NOMO-1 (cell line): Measurements from ENCODE around the gene ARHGEF10L.

ENCODE experiments used
- DNase-seq, 2 experiments: peaks; one replicate each; lab custom pipeline; 2025; ENCODE audit not compliant: unreplicated experiment in 2 of 2; lab: John Stamatoyannopoulos, UW

The ARHGEF10L gene

GRCh38 chr1:17630048-17630830, 90.7 kb downstream of the ARHGEF10L start:
- DNase-seq, result peak; percentile 87 to 97

DNA sequence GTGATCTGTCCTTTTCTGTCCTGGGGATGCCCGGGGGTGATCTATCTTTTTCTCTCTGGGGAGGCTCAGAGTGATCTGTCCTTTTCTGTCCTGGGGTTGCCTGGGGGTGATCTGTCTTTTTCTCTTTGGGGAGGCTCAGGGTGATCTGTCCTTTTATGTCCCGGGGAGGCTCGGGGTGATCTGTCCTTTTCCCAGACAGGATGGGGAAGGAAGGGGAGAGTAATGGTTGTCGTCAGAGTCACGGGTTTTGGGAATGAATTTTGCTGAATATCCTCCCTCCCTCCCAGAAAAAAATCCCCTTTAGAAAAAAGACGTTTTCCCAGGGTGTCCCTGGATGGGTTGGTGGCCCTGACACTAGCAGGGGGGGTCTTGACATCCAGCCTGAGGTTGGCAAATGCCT, 91.5 kb downstream of the ARHGEF10L start:
- no peak for DNase-seq

GRCh38 chr1:17631410-17631809, 91.9 kb downstream of the ARHGEF10L start:
- no peak for DNase-seq

DNA sequence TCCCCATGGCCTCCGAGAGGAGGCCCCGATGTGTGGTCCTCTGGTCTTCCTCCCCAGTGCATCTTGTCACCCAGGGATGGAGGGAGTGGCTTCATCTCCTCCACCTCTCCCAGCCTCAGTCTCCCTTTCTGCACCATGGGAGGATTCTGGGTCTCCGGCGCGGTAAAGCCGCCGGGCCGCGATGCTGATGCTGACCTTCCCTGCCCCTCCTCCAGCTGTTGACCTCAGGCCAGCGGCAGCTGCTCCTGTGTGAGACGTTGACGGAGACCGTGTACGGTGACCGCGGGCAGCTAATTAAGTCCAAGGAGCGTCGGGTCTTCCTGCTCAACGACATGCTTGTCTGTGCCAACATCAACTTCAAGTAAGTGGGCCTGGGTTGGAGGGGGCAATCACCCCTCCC, 92.6 kb downstream of the ARHGEF10L start:
- DNase-seq, result no peak

DNA sequence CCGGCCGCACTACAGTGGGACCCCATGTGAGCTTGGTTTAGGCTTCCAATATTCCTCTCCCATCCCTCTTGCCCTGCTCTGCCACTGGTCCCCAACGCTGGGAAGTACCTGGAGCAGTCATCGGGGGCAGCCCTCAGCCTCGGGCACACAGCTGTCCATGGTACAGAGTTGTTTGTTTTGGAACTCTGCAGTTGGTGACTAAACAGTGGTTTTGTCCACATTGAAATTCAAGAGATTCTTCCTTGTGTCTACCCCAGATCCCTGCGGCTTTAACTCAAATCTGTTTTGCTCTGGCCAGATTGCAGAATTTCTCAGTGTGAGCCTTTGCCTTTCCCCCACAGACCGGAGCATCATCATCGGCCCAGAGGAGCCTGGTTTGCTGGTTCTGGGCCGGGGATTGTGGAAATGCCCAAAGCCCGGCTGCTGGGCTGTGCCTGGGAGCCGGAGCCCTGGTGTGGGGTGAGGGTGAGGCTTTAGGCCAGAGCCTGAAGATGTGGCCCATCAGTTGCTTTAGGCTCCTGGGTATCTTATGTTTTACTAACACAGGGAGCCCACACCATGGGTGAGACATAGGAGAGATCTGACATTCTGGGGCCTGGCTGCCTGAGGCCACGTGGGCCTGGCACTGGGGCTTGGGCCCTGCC, 93.2 kb downstream of the ARHGEF10L start:
- DNase-seq, result no peak

GRCh38 chr1:17633654-17634053, 94.2 kb downstream of the ARHGEF10L start:
- DNase-seq, result no peak

DNA sequence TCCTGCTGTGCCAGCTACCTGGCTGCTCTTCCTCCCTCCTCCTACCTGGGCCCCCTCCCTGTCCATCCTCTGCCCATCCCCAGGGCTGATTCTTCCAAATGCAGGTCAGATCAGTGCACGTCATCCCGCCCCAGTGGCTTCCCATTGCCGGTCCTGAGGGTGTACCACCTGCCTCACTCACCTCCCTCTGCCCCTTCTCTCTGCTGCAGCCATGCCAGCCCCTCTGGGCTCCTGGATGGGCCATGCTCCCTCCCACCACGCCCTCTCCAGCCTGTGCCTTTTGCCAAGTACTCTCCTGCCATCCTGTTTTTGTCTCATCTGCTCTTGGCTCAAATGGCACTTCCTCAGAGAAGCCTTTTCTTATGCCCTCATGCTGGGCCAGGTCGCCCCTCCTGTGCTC, 95.8 kb downstream of the ARHGEF10L start:
- DNase-seq, result peak in 1 of 2 experiments; percentile 65

DNA sequence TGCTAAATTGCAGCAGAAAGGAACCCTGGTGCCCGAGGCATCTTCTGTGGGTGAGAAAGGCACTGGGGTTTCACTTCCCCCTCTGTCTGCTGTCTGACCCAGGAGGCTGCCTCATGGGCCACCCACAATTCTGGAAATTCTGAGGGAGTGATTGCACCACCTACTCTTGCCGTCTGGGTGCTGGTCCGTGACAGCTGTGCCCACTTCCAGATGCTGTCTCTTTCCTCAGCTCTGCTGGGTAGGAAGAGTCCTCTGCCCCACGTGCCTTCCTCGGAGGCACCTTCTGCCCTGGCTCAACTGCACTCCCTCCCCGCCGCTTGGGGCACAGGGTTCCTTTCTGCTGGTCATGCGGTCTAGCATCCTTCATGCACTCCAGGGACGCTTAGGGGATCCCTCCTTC, 96.3 kb downstream of the ARHGEF10L start:
- peak; percentile 86 to 89 for DNase-seq

DNA sequence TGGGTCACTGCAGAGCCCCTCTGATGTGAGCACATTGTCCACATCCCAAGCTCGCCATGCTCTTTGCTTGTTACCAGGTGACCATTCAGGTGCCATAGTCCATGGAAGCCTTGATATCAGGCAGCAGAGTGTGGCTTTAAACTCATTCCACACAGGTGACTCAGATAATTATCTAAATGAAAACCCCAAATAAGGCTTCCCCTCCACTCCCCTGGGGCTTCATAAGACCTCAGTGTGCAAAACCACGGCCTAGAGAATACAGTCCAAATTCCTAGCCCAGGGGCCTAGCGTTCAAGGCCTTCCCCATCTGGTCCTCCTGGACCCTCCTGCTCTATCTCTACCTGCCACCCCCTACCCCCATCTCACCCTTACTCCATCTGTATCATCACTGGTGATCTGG, 97.1 kb downstream of the ARHGEF10L start:
- no peak for DNase-seq

GRCh38 chr1:17637055-17637454, 97.6 kb downstream of the ARHGEF10L start:
- no peak for DNase-seq

DNA sequence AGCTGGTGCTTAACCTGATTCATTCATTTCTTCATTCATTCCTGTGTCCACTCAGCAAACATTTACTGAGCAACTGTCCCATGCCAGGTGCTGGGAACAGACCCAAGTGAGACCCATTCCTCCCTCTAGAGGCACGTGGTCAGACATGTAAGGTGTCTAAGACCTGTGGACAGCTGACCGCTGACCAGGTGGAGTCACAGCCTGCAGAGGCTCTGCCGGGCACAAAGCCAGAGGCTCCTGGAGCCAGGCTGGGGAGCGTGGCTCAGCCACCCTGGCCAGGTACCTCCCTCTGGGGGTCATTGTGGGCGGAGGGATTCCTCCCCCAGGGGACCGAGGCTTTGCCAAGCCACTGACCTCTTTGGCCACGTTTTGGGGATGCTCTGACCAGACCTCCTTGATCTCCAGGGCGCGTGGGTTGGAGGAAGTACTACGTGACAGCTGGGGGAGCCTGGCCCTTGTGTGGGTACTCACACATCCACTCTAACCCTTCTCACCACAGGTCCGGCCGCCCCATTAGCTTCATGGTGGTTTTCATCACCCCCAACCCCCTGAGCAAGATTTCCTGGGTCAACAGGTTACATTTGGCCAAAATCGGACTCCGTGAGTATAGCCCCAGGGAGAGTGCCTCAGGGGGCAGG, 100.3 kb downstream of the ARHGEF10L start:
- DNase-seq, result no peak

GRCh38 chr1:17640393-17640792, 100.9 kb downstream of the ARHGEF10L start:
- peak; percentile 79 to 84 for DNase-seq

GRCh38 chr1:17640975-17641374, 101.5 kb downstream of the ARHGEF10L start:
- DNase-seq, result no peak

GRCh38 chr1:17642169-17642568, 102.7 kb downstream of the ARHGEF10L start:
- DNase-seq, result no peak

DNA sequence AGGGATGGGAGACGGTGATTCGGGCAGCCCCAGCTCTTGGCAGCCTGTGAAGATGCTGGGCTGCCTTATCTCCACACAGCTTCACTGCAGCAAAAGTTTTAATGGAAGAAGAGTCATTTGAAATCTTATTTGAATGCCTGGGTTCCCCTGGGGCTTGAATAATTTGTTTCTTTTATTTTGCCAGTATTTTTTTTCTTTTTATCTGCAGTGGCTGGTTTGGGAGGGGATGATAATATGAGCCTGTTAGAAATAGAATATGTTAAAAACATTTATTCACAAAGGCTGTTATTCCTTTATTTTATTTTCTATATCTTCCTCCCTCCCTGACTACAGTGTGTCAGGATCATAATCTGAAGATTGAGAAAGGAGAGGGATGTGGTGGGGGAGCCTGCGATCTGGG, 103.4 kb downstream of the ARHGEF10L start:
- no peak for DNase-seq

- no peak for DNase-seq
Measured at GRCh38 chr1:17643861-17644703, 104.6 kb downstream of the ARHGEF10L start.

DNA sequence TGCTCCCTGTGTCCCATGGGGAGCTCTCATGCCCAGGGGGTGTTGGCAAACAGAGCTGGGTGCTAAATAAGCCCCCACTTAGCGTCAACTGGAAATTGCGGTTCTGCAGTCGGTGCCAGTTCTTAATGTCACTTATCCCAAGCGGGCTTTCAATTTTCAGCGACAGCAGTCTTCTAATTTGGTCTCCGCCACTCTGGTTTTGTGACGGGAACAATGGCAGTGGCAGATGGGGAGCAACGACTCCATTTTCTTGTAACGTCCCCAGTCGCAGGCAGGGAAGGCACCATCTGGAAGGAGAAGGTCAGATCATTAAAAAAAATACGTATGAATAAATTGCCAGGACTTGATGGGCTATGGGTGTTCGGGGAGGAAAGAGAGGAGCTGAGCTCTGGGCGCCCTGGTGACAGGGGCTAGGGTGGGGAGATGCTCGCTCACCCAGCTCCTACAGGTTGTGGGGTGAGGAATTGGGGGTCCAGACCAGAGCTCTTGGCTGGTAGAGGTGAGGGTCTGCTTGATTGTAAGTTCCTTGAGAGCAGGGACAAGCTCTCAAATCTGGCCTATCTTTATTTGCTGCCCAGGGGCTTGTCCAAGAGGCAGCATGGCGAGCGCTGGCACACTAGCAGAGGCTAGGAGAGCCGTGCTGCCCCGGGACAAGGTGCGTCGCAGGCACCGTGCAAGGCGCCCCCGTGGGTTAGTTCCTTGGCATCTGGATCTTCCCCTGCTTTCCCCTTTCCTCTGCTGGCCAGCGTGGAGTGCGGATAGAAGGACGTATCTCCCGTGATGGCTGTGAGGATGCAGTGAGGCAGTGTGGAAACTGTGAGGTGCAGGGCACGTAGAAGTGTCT, 105.8 kb downstream of the ARHGEF10L start:
- no peak for DNase-seq

- no peak for DNase-seq
Measured at GRCh38 chr1:17646444-17647280, 107.2 kb downstream of the ARHGEF10L start.

- no peak for DNase-seq
Measured at GRCh38 chr1:17648457-17649145, 109.1 kb downstream of the ARHGEF10L start.
